ENCODE results near the gene KDM8. TPM values are rescaled to one million over a fixed set of nuclear protein-coding genes. Genes with fewer than 3 reads are reported as not detected.

Gene KDM8
- total RNA-seq, 1 donor from 2014 or later = 12.5 TPM

DNA sequence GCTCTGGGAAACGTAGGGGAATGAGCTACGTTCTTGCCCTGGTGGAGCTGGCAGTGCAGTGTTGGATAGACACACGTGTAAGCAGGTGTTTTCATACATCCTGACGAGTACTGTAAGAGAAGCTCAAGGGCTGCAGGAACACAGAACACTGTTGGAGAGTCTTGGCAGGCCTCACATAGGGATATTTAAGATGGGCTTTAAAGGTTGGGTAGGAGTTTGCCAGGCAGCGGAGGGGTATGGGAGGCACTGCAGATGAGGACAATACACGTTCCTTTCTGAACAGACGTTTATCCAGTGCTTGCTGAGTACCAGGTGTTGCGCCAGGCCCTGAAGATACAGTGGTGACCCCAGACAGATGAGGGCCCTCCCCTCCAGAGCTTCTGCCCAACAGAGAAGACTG is 6.3 kb downstream of the KDM8 start:
- TF ChIP-seq, protein P1, sequence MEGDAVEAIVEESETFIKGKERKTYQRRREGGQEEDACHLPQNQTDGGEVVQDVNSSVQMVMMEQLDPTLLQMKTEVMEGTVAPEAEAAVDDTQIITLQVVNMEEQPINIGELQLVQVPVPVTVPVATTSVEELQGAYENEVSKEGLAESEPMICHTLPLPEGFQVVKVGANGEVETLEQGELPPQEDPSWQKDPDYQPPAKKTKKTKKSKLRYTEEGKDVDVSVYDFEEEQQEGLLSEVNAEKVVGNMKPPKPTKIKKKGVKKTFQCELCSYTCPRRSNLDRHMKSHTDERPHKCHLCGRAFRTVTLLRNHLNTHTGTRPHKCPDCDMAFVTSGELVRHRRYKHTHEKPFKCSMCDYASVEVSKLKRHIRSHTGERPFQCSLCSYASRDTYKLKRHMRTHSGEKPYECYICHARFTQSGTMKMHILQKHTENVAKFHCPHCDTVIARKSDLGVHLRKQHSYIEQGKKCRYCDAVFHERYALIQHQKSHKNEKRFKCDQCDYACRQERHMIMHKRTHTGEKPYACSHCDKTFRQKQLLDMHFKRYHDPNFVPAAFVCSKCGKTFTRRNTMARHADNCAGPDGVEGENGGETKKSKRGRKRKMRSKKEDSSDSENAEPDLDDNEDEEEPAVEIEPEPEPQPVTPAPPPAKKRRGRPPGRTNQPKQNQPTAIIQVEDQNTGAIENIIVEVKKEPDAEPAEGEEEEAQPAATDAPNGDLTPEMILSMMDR (IDR thresholded peaks at IDR 0.05; ENCODE audit: unreplicated experiment) = no peak
- no peaks in the 10 kb centered on the region for H3K4me1 Mint-ChIP-seq (ENCODE audit: low read depth)
- H3K4me3 Mint-ChIP-seq (ENCODE audit: low read depth) = no peak overlapping the region
- no peaks in the 10 kb centered on the region for H3K9me3 Mint-ChIP-seq (ENCODE audit: low read depth)
- H3K36me3 Mint-ChIP-seq (ENCODE audit: insufficient read depth) = no peaks in the 10 kb centered on the region
- DNase-seq (ENCODE audit: low spot score, unreplicated experiment) = no peak
- no peaks in the 10 kb centered on the region for H3K27me3 Mint-ChIP-seq
- no peak overlapping the region for H3K27ac Mint-ChIP-seq

DNA sequence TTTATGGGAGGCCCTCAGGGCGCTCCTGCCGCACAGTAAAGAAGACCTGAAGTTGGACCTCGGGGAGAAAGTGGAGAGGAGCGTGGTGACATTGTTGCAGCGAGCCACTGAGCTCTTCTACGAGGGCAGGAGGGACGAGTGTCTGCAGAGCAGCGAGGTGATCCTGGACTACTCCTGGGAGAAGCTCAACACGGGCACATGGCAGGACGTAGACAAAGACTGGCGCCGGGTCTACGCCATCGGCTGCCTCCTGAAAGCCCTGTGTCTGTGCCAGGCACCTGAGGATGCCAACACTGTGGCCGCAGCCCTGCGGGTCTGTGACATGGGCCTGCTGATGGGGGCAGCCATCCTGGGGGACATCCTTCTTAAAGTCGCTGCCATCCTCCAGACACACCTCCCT is 6.8 kb downstream of the KDM8 start:
- TF ChIP-seq, protein P1 (IDR thresholded peaks at IDR 0.05; ENCODE audit: unreplicated experiment) = no peak
- H3K36me3 Mint-ChIP-seq (ENCODE audit: insufficient read depth) = no peaks in the 10 kb centered on the region
- no peak overlapping the region for H3K4me3 Mint-ChIP-seq (ENCODE audit: low read depth)
- no peaks in the 10 kb centered on the region for H3K27me3 Mint-ChIP-seq
- H3K4me1 Mint-ChIP-seq (ENCODE audit: low read depth) = no peaks in the 10 kb centered on the region
- H3K9me3 Mint-ChIP-seq (ENCODE audit: low read depth) = no peaks in the 10 kb centered on the region
- no peak overlapping the region for H3K27ac Mint-ChIP-seq
- no peak for DNase-seq (ENCODE audit: low spot score, unreplicated experiment)

DNA sequence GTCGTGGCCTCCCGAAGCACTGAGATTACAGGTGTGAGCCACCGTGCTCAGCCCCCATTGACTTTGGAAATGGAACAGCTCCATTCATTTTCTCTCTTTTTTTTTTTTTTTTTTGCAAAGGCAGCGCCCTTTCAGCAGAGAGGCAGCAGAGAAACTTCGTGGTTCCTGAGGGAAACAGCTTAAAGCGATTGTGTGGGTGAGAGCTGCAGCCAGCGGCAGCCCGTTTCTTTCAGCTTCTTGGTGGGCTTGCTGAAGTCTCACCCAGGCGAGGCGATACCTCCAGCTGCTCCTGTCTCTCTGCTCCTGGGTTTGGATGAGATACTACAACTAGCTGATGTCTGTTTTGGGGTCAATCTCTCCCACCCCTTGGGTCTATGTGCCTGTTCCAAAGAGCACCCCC is 7.7 kb downstream of the KDM8 start:
- Mint-ChIP-seq H3K4me3 (ENCODE audit: low read depth) (no peak overlapping the region), H3K4me1 (ENCODE audit: low read depth) (no peaks in the 10 kb centered on the region), H3K9me3 (ENCODE audit: low read depth) (no peaks in the 10 kb centered on the region), H3K36me3 (ENCODE audit: insufficient read depth) (peaks cover 3% of the 10 kb centered on the region), H3K27me3 (no peaks in the 10 kb centered on the region), H3K27ac (no peak overlapping the region)
- TF ChIP-seq, protein P1 (IDR thresholded peaks at IDR 0.05; ENCODE audit: unreplicated experiment) = no peak
- DNase-seq (ENCODE audit: low spot score, unreplicated experiment) = no peak

DNA sequence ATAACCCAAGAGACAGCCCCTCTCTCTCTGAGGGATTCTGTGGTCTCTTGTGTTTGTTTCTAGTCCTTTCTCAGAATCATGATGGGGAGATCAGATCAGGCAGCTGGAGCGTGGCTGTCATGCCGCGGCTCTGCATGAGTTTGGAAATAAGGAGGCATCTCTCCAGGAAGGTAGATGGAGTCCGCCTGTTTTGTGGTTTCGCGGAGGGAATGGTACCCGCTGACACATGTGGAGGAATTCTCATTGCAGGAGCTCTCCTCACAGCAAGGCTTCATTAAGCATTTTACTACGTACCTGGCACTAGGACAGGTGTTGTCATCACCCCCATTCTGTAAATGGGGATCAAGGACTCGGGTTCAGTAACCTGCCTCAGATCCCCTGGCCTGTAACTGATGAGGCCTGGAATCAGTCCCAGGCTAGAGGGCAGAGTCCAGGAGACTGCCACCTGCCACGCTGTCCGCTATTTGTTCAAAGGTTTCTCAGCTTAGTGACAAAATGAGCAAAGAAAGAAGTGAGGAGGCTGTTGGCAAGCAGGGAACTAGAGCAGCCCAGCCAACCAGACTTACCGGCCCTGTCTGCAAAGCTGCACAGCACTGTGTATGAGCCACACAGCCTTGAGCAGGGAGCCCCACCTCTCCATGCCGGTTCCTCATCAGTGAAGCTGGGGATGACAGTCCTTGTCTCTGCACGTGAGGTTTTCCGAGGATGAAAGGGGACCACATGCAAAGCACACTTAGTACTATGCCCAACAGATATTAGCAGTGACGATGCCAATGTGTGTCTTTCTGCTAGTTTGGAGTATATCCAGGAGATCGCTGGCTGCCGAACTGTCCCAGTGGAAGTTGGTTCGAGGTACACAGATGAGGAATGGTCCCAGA is 11.0 kb downstream of the KDM8 start:
- Mint-ChIP-seq H3K36me3 (ENCODE audit: insufficient read depth) (peaks cover 4% of the 10 kb centered on the region), H3K4me3 (ENCODE audit: low read depth) (no peak overlapping the region), H3K4me1 (ENCODE audit: low read depth) (no peaks in the 10 kb centered on the region), H3K9me3 (ENCODE audit: low read depth) (no peaks in the 10 kb centered on the region), H3K27me3 (no peaks in the 10 kb centered on the region), H3K27ac (no peak overlapping the region)
- DNase-seq (ENCODE audit: low spot score, unreplicated experiment) = no peak
- TF ChIP-seq, protein P1 (IDR thresholded peaks at IDR 0.05; ENCODE audit: unreplicated experiment) = no peak

DNA sequence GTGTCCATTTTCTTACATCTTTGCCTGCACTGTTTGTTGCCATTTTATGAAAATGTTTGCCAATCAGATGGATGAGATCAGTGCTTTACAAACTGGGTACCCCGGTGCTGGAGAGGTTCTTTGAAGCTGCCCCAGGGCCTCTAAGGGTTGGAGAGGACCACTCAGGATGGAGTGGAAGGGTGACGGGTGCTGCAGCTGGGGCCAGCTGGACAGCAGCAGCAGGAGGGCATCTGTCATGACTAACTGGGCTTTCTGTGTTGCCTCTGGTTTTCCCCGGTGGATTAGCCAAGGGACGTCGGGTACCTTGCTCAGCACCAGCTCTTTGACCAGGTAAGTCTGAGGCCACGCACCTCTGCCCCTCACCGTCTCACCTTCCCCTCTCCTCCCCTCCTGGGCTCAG is 12.3 kb downstream of the KDM8 start:
- Mint-ChIP-seq H3K4me3 (ENCODE audit: low read depth) (no peak overlapping the region), H3K4me1 (ENCODE audit: low read depth) (no peaks in the 10 kb centered on the region), H3K36me3 (ENCODE audit: insufficient read depth) (peaks cover 4% of the 10 kb centered on the region), H3K9me3 (ENCODE audit: low read depth) (no peaks in the 10 kb centered on the region), H3K27ac (peak overlapping the region; percentile 24), H3K27me3 (no peaks in the 10 kb centered on the region)
- TF ChIP-seq, protein P1 (IDR thresholded peaks at IDR 0.05; ENCODE audit: unreplicated experiment) = no peak
- no peak for DNase-seq (ENCODE audit: low spot score, unreplicated experiment)

All from progenitor cell of endocrine pancreas (in vitro differentiated cells).